Measurements from ENCODE around the gene POC1A. TPM values are rescaled to one million over a fixed set of nuclear protein-coding genes. Genes with fewer than 3 reads are reported as not detected.

The POC1A gene
- total and polyA plus RNA-seq, 2 donors (not counting 1 experiment from before 2014, with no cell fraction given) = 3.8 to 17.7 TPM

DNA sequence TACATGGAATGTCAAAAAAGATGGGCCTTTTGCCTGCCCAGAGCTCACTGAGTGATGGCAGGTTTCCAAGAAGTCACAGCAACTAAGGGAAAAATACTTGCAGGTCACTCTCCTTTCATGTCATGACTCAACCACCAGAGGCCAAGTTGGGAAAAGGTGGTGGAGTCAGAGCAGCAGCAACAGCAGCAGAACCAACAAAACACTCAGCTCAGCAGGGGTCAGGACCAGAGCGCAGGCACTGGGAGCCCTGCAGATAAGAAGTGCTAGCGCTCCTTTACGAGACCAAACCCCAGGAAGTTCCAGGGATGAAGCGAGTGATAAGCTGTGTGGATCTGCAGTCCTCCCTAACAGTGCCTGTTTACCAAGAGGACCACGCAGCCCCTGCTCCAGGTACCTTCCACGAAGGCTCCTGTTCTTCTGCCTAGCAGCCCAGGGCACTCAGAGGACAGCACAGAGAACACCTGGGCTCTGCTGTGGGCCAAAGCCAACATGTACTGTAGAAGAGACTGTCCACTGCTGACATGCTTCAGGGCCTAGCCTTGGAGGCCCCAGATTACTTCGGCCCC is 26.0 kb downstream of the POC1A start:
- Histone ChIP-seq H3K36me3 (ENCODE audit: control insufficient read depth, insufficient read depth, low read length) (peaks cover 4% of the 10 kb centered on the region), H3K9ac (ENCODE audit: insufficient read depth, low read length) (no peak overlapping the region), H2AFZ (ENCODE audit: low read length) (no peak overlapping the region), H3K9me3 (ENCODE audit: control insufficient read depth, insufficient read depth, low read depth, low read length) (no peaks in the 10 kb centered on the region), H3K27me3 (ENCODE audit: control insufficient read depth, insufficient read depth, low read length) (no peaks in the 10 kb centered on the region), H3K79me2 (ENCODE audit: control insufficient read depth, insufficient read depth, low read length) (no peaks in the 10 kb centered on the region), H3K4me1 (ENCODE audit: control insufficient read depth, extremely low read depth, insufficient read depth, low read length) (peaks cover 8% of the 10 kb centered on the region), H3K4me2 (ENCODE audit: extremely low read depth, insufficient read depth, low read length) (no peak overlapping the region), H3K27ac (ENCODE audit: insufficient read depth, low read length) (no peak overlapping the region), H4K20me1 (ENCODE audit: control insufficient read depth, extremely low read depth, insufficient read depth, low read length) (no peaks in the 10 kb centered on the region), H3K4me3 (replicated peaks in 1 of 4; ENCODE audit: control extremely low read depth in 1 of 4, insufficient read depth in 1 of 4, low read depth in 3 of 4, low read length in 4 of 4) (no peak overlapping the region)
- DNase-seq (ENCODE audit: low read depth in 2 of 2) = peak; percentile 63 to 67
- TF ChIP-seq, protein P1, sequence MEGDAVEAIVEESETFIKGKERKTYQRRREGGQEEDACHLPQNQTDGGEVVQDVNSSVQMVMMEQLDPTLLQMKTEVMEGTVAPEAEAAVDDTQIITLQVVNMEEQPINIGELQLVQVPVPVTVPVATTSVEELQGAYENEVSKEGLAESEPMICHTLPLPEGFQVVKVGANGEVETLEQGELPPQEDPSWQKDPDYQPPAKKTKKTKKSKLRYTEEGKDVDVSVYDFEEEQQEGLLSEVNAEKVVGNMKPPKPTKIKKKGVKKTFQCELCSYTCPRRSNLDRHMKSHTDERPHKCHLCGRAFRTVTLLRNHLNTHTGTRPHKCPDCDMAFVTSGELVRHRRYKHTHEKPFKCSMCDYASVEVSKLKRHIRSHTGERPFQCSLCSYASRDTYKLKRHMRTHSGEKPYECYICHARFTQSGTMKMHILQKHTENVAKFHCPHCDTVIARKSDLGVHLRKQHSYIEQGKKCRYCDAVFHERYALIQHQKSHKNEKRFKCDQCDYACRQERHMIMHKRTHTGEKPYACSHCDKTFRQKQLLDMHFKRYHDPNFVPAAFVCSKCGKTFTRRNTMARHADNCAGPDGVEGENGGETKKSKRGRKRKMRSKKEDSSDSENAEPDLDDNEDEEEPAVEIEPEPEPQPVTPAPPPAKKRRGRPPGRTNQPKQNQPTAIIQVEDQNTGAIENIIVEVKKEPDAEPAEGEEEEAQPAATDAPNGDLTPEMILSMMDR (conservative IDR thresholded peaks at IDR 0.05 in 1 of 2, IDR thresholded peaks at IDR 0.05 in 1 of 2; ENCODE audit: low read depth in 1 of 2, low read length in 2 of 2) = no peak
- TF ChIP-seq EZH2 (IDR thresholded peaks at IDR 0.05; ENCODE audit: low read length, missing control alignments) = no peak

GRCh38 chr3:52126500-52126899 is 27.7 kb downstream of the POC1A start:
- no peaks in the 10 kb centered on the region for H3K79me2 ChIP-seq (ENCODE audit: control insufficient read depth, insufficient read depth, low read length)
- H2AFZ ChIP-seq (ENCODE audit: low read length) = no peak overlapping the region
- no peak for DNase-seq (ENCODE audit: low read depth in 2 of 2)
- no peaks in the 10 kb centered on the region for H3K9me3 ChIP-seq (ENCODE audit: control insufficient read depth, insufficient read depth, low read depth, low read length)
- no peak overlapping the region for H3K4me3 ChIP-seq (replicated peaks in 1 of 4; ENCODE audit: control extremely low read depth in 1 of 4, insufficient read depth in 1 of 4, low read depth in 3 of 4, low read length in 4 of 4)
- no peak for TF ChIP-seq EZH2 (IDR thresholded peaks at IDR 0.05; ENCODE audit: low read length, missing control alignments)
- no peak overlapping the region for H3K4me2 ChIP-seq (ENCODE audit: extremely low read depth, insufficient read depth, low read length)
- H3K27me3 ChIP-seq (ENCODE audit: control insufficient read depth, insufficient read depth, low read length) = no peaks in the 10 kb centered on the region
- peaks cover 4% of the 10 kb centered on the region for H3K36me3 ChIP-seq (ENCODE audit: control insufficient read depth, insufficient read depth, low read length)
- H3K4me1 ChIP-seq (ENCODE audit: control insufficient read depth, extremely low read depth, insufficient read depth, low read length) = peaks cover 8% of the 10 kb centered on the region
- no peaks in the 10 kb centered on the region for H4K20me1 ChIP-seq (ENCODE audit: control insufficient read depth, extremely low read depth, insufficient read depth, low read length)
- H3K9ac ChIP-seq (ENCODE audit: insufficient read depth, low read length) = no peak overlapping the region
- no peak overlapping the region for H3K27ac ChIP-seq (ENCODE audit: insufficient read depth, low read length)

DNA sequence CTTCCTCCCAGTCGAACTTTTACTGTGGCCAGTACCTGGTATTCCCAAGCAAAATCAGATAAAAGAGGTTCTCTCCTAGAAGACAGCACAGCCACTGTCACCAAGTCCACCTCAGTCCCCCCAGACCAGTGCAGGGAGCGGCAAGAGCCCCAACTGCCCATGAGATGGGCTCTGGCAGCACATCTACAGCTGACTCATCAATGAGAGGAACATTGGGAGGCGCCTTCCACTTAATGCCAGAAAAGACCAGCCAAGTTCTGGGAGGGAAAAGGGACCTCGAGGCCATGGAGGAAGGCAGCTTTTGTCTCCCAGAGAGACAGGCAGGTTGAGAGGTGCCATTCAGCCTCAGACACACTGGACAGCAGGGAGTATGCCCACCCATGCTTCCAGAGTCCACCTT is 28.2 kb downstream of the POC1A start:
- no peak overlapping the region for H3K4me3 ChIP-seq (replicated peaks in 1 of 4; ENCODE audit: control extremely low read depth in 1 of 4, insufficient read depth in 1 of 4, low read depth in 3 of 4, low read length in 4 of 4)

More for the DNA sequence above, 28.2 kb downstream of the POC1A start:
- Histone ChIP-seq H3K27me3 (ENCODE audit: control insufficient read depth, insufficient read depth, low read length) (no peaks in the 10 kb centered on the region), H3K27ac (ENCODE audit: insufficient read depth, low read length) (no peak overlapping the region), H3K79me2 (ENCODE audit: control insufficient read depth, insufficient read depth, low read length) (no peaks in the 10 kb centered on the region), H4K20me1 (ENCODE audit: control insufficient read depth, extremely low read depth, insufficient read depth, low read length) (no peaks in the 10 kb centered on the region), H3K4me1 (ENCODE audit: control insufficient read depth, extremely low read depth, insufficient read depth, low read length) (peaks cover 8% of the 10 kb centered on the region), H2AFZ (ENCODE audit: low read length) (no peak overlapping the region), H3K9me3 (ENCODE audit: control insufficient read depth, insufficient read depth, low read depth, low read length) (no peaks in the 10 kb centered on the region), H3K36me3 (ENCODE audit: control insufficient read depth, insufficient read depth, low read length) (peaks cover 5% of the 10 kb centered on the region), H3K9ac (ENCODE audit: insufficient read depth, low read length) (no peak overlapping the region), H3K4me2 (ENCODE audit: extremely low read depth, insufficient read depth, low read length) (no peak overlapping the region)
- TF ChIP-seq EZH2 (IDR thresholded peaks at IDR 0.05; ENCODE audit: low read length, missing control alignments) = no peak
- TF ChIP-seq, protein P1 (conservative IDR thresholded peaks at IDR 0.05 in 1 of 2, IDR thresholded peaks at IDR 0.05 in 1 of 2; ENCODE audit: low read depth in 1 of 2, low read length in 2 of 2) = no peak
- DNase-seq (ENCODE audit: low read depth in 2 of 2) = peak in 1 of 2 donors; percentile 26

Data from fibroblast of lung (primary cell).